Liver (tissue), 9 donors: ENCODE measurements around the gene ENOX1. TPM values are rescaled to one million over a fixed set of nuclear protein-coding genes. Genes with fewer than 3 reads are reported as not detected.

ENCODE experiments used
- DNase-seq: peaks from one replicate; pipeline ENCODE4 v3.0.0-alpha.2; 2017; ENCODE audit warnings: low spot score
- H3K27ac ChIP-seq, 2 donors: one replicate each; pipeline ENCODE4 v1.7.0; 2013; ENCODE audit warnings: inconsistent platforms in 2 of 2, low read length in 2 of 2, control low read depth in 1 of 2, low read depth in 1 of 2, mild to moderate bottlenecking in 1 of 2
- H3K27me3 ChIP-seq, 4 donors: one replicate each; pipeline versions ENCODE4 v1.6.1 to v1.7.0; 2013; ENCODE audit warnings: low read length in 3 of 4, inconsistent platforms in 1 of 4, mild to moderate bottlenecking in 1 of 4, moderate library complexity in 1 of 4; ENCODE audit not compliant: control insufficient read depth in 4 of 4, insufficient read depth in 4 of 4
- H3K36me3 ChIP-seq, 4 donors: one replicate each; pipeline versions ENCODE4 v1.6.1 to v1.7.0; 2013; ENCODE audit warnings: low read length in 3 of 4, mild to moderate bottlenecking in 3 of 4, low read depth in 1 of 4, moderate library complexity in 1 of 4; ENCODE audit not compliant: control insufficient read depth in 4 of 4, insufficient read depth in 3 of 4
- H3K4me1 ChIP-seq, 4 donors: one replicate each; pipeline versions ENCODE4 v1.6.1 to v1.7.0; 2013; ENCODE audit warnings: low read length in 3 of 4, mild to moderate bottlenecking in 3 of 4, moderate library complexity in 1 of 4; ENCODE audit not compliant: control insufficient read depth in 4 of 4, insufficient read depth in 4 of 4
- H3K4me3 ChIP-seq, 3 donors: one replicate each; pipeline versions ENCODE4 v1.6.1 to v1.7.0; 2013; ENCODE audit warnings: low read length in 3 of 3, control low read depth in 1 of 3, low read depth in 1 of 3, mild to moderate bottlenecking in 1 of 3
- H3K9ac ChIP-seq, 2 donors: one replicate each; pipeline ENCODE4 v1.7.0; 2013; ENCODE audit warnings: low read length in 2 of 2, mild to moderate bottlenecking in 2 of 2, moderate library complexity in 2 of 2, control low read depth in 1 of 2, low read depth in 1 of 2
- H3K9me3 ChIP-seq, 4 donors: one replicate each; pipeline versions ENCODE4 v1.6.1 to v1.7.0; 2013; ENCODE audit warnings: low read length in 3 of 4; ENCODE audit not compliant: control insufficient read depth in 4 of 4
- EGR1 ChIP-seq, 2 donors: IDR thresholded peaks; 2 replicates each; pipeline ENCODE4 v1.6.1; 2016 to 2018; ENCODE audit warnings: antibody characterized with exemption in 2 of 2, low read depth in 2 of 2
- FOXA1 ChIP-seq: IDR thresholded peaks from 2 replicates; pipeline ENCODE4 v1.6.1; 2016; ENCODE audit warnings: antibody characterized with exemption
- FOXA2 ChIP-seq: IDR thresholded peaks from 2 replicates; pipeline ENCODE4 v1.6.1; 2016; ENCODE audit warnings: antibody characterized with exemption
- HNF4A ChIP-seq, 2 donors: conservative IDR thresholded peaks; 2 replicates each; pipeline ENCODE4 v1.6.1; 2016; ENCODE audit warnings: antibody characterized with exemption in 2 of 2, mild to moderate bottlenecking in 2 of 2
- HNF4G ChIP-seq: IDR thresholded peaks from 2 replicates; pipeline ENCODE4 v1.6.1; 2016; ENCODE audit warnings: antibody characterized with exemption
- JUND ChIP-seq, 2 donors: IDR thresholded peaks; 2 replicates each; pipeline ENCODE4 v1.6.1; 2016; ENCODE audit warnings: antibody characterized with exemption in 2 of 2
- NR2F2 ChIP-seq: IDR thresholded peaks from 2 replicates; pipeline ENCODE4 v1.6.1; 2016; ENCODE audit warnings: antibody characterized with exemption
- RXRA ChIP-seq, 2 donors: IDR thresholded peaks; 2 replicates each; pipeline ENCODE4 v1.6.1; 2017 to 2018; ENCODE audit warnings: antibody characterized with exemption in 2 of 2, mild to moderate bottlenecking in 1 of 2
- SP1 ChIP-seq: IDR thresholded peaks from 2 replicates; pipeline ENCODE4 v1.6.1; 2018; ENCODE audit warnings: antibody characterized with exemption, mild to moderate bottlenecking
- YY1 ChIP-seq: IDR thresholded peaks from 2 replicates; pipeline ENCODE4 v1.6.1; 2016; ENCODE audit warnings: antibody characterized with exemption, mild to moderate bottlenecking
- WGBS: extraction: QIAGEN DNeasy Blood & Tissue Kit; methylation state at CpG from one replicate; pipeline ENCODE4 v1.1.7; 2013; 5-methylcytosine and 5-hydroxymethylcytosine counted together
- polyA plus RNA-seq, 2 donors: library from polyadenylated mRNA; stranded (reverse) in 1 of 2; unstranded in 1 of 2; fragments of 200-250 nt in 1 of 2; fragments of >200 nt in 1 of 2; fragmentation: Nextera tagmentation in 1 of 2; extraction: Ambion mirVana in 1 of 2; gene quantifications; one replicate each; pipeline versions ENCODE4 v1.2.1 to v1.2.3, GENCODE V29; 2013 to 2015
- total RNA-seq, 2 donors: library from RNA; depleted of rRNA; stranded (reverse); fragments of >200 nt; gene quantifications; one replicate each; pipeline ENCODE4 v1.2.3, GENCODE V29; 2014
- TF ChIP-seq, protein P1 (sequence below): IDR thresholded peaks from 2 replicates; pipeline ENCODE4 v1.6.1; 2016; ENCODE audit warnings: antibody characterized with exemption, mild to moderate bottlenecking
- TF ChIP-seq, protein P2 (sequence below): IDR thresholded peaks from 2 replicates; pipeline ENCODE4 v1.6.1; 2016; ENCODE audit warnings: antibody characterized with exemption
- TF ChIP-seq, protein P3 (sequence below): fragments of 150-350 bp; IDR thresholded peaks from 2 replicates; pipeline ENCODE4 v1.5.1; 2017; ENCODE audit warnings: improper control_type of control experiment, low read depth, low read length; ENCODE audit not compliant: missing input control
- TF ChIP-seq, protein P4 (sequence below): IDR thresholded peaks from 2 replicates; pipeline ENCODE4 v1.6.1; 2016; ENCODE audit warnings: antibody characterized with exemption
- donor health status: healthy.
- donor health status: healthy.
- donor health status: healthy.
- donor health status: healthy.
- donor health status: healthy.

ENOX1 gene
- total and polyA plus RNA-seq, 4 donors, result 0.02 to 0.33 (median 0.08) TPM; not detected in 1

DNA sequence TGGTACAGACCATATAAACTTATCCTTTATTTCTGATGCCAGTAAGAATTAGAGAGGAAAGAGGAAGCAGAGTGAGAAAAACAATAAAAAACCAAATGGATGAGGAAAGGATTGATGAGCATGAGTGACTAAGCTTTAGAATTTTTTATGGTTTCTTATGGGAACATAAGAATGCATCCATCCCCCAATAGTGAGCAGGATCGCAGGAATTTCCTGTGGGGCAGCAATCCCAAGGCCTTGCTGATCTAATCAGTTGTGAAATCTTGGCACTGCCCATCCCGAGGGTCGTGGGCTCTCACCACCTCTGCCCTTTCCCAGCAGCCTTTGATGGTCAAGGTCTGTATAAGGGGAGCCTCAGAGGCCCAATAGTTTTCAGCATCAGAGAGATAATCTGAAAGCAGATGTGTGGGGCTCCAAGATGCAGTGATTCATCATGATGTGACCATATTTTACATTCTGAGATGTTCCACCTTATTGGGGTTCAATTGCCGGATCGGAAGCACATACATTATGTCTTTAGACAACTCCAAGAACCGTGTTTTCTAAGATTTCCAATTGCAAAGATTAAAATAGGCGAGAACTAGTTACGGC is 541.3 kb downstream of the ENOX1 start:
- H3K4me1 ChIP-seq, result no peaks in the 10 kb centered on the region
- TF ChIP-seq YY1, result no peak
- TF ChIP-seq JUND (IDR thresholded peaks at IDR 0.05), result no peak
- TF ChIP-seq, protein P1, sequence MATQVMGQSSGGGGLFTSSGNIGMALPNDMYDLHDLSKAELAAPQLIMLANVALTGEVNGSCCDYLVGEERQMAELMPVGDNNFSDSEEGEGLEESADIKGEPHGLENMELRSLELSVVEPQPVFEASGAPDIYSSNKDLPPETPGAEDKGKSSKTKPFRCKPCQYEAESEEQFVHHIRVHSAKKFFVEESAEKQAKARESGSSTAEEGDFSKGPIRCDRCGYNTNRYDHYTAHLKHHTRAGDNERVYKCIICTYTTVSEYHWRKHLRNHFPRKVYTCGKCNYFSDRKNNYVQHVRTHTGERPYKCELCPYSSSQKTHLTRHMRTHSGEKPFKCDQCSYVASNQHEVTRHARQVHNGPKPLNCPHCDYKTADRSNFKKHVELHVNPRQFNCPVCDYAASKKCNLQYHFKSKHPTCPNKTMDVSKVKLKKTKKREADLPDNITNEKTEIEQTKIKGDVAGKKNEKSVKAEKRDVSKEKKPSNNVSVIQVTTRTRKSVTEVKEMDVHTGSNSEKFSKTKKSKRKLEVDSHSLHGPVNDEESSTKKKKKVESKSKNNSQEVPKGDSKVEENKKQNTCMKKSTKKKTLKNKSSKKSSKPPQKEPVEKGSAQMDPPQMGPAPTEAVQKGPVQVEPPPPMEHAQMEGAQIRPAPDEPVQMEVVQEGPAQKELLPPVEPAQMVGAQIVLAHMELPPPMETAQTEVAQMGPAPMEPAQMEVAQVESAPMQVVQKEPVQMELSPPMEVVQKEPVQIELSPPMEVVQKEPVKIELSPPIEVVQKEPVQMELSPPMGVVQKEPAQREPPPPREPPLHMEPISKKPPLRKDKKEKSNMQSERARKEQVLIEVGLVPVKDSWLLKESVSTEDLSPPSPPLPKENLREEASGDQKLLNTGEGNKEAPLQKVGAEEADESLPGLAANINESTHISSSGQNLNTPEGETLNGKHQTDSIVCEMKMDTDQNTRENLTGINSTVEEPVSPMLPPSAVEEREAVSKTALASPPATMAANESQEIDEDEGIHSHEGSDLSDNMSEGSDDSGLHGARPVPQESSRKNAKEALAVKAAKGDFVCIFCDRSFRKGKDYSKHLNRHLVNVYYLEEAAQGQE, result no peak
- TF ChIP-seq HNF4G, result no peak
- TF ChIP-seq, protein P2, sequence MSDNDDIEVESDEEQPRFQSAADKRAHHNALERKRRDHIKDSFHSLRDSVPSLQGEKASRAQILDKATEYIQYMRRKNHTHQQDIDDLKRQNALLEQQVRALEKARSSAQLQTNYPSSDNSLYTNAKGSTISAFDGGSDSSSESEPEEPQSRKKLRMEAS, result no peak
- TF ChIP-seq EGR1 (IDR thresholded peaks at IDR 0.05; ENCODE audit: low read depth in 2 of 2), result no peak
- TF ChIP-seq, protein P3, sequence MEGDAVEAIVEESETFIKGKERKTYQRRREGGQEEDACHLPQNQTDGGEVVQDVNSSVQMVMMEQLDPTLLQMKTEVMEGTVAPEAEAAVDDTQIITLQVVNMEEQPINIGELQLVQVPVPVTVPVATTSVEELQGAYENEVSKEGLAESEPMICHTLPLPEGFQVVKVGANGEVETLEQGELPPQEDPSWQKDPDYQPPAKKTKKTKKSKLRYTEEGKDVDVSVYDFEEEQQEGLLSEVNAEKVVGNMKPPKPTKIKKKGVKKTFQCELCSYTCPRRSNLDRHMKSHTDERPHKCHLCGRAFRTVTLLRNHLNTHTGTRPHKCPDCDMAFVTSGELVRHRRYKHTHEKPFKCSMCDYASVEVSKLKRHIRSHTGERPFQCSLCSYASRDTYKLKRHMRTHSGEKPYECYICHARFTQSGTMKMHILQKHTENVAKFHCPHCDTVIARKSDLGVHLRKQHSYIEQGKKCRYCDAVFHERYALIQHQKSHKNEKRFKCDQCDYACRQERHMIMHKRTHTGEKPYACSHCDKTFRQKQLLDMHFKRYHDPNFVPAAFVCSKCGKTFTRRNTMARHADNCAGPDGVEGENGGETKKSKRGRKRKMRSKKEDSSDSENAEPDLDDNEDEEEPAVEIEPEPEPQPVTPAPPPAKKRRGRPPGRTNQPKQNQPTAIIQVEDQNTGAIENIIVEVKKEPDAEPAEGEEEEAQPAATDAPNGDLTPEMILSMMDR, result no peak
- no peak for TF ChIP-seq FOXA1
- no peak for TF ChIP-seq NR2F2
- no peak for TF ChIP-seq SP1
- WGBS, result 84% methylated on average over 8 of the region's 8 CpGs

DNA sequence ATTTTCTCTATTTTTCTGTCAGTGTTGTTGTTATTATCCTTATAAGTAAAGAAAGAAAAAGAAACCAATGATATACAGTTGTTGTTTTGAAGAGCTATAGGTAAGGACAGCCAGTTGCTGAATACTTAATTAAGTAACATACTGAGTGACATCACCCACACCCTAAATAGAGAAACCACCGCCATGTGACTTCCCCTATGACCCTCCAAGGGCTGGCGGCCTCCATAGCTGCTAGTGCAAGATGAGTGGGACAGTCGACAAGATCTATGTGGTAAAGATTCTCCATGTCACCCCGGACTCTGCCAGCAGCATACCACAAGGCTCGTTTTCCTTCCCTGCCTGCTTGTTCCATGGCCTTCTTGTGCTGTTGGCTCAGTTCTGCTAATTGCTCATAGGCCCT is 542.3 kb downstream of the ENOX1 start:
- no peak overlapping the region for H3K9ac ChIP-seq
- H3K9me3 ChIP-seq, result no peaks in the 10 kb centered on the region
- no peaks in the 10 kb centered on the region for H3K36me3 ChIP-seq
- H3K4me3 ChIP-seq, result no peak overlapping the region
- TF ChIP-seq HNF4G (no peak), RXRA (IDR thresholded peaks at IDR 0.05) (no peak), FOXA2 (no peak), JUND (IDR thresholded peaks at IDR 0.05) (no peak), HNF4A (conservative IDR thresholded peaks at IDR 0.05) (no peak)
- TF ChIP-seq, protein P4, sequence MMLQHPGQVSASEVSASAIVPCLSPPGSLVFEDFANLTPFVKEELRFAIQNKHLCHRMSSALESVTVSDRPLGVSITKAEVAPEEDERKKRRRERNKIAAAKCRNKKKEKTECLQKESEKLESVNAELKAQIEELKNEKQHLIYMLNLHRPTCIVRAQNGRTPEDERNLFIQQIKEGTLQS, result no peak
- H3K4me1 ChIP-seq, result no peaks in the 10 kb centered on the region
- H3K27ac ChIP-seq, result no peak overlapping the region
- DNase-seq, result no peak
- 88% methylated on average over 5 of the region's 5 CpGs for WGBS
- no peaks in the 10 kb centered on the region for H3K27me3 ChIP-seq

More for the DNA sequence above, 541.3 kb downstream of the ENOX1 start:
- Histone ChIP-seq H3K9me3 (no peaks in the 10 kb centered on the region), H3K27ac (no peak overlapping the region), H3K27me3 (no peaks in the 10 kb centered on the region), H3K36me3 (no peaks in the 10 kb centered on the region), H3K4me3 (no peak overlapping the region), H3K9ac (no peak overlapping the region)
- no peak for DNase-seq
